Gastroesophageal sphincter (tissue), 3 donors: ENCODE results near the gene C1QTNF8.

Experiments
- CTCF ChIP-seq, 4 experiments: fragments of 200-600 bp in 2 of 4; fragments of 450-650 bp in 2 of 4; sonication (generic) in 1 of 4; IDR thresholded peaks; one replicate each; pipeline ENCODE4 v1.5.1; 2017 to 2019; ENCODE audit warnings: antibody characterized with exemption in 4 of 4, mild to moderate bottlenecking in 2 of 4, moderate library complexity in 2 of 4
- EP300 ChIP-seq: sonication (generic); formaldehyde crosslinking; IDR thresholded peaks from one replicate; pipeline ENCODE4 v1.6.1; 2017; ENCODE audit warnings: antibody characterized with exemption, mild to moderate bottlenecking
- POLR2A ChIP-seq, 2 donors: fragments of 450-650 bp; IDR thresholded peaks; one replicate each; pipeline ENCODE4 v1.6.1; 2017; ENCODE audit warnings: antibody characterized with exemption in 2 of 2, mild to moderate bottlenecking in 2 of 2, moderate library complexity in 1 of 2
- POLR2AphosphoS5 ChIP-seq: sonication (generic); formaldehyde crosslinking; IDR thresholded peaks from one replicate; pipeline ENCODE4 v1.6.1; 2017; ENCODE audit warnings: antibody characterized with exemption

GRCh38 chr16:1056196-1056595 is 39.8 kb downstream of the C1QTNF8 start:
- TF ChIP-seq CTCF (IDR thresholded peaks at IDR 0.05): no peak
- no peak for TF ChIP-seq POLR2AphosphoS5
- TF ChIP-seq POLR2A (IDR thresholded peaks at IDR 0.05): no peak
- TF ChIP-seq EP300: no peak
